Measurements from ENCODE around the gene MOK.
"Not testable (repeated sequence)": the region's sequence is repeated elsewhere in the genome, so short reads cannot be mapped to it uniquely, and the experiment has no call there.

The MOK gene

GRCh38 chr14:102240481-102240880, 64.5 kb downstream of the MOK start:
- DNase-seq: not testable (repeated sequence)

- DNase-seq: no peak
These were observed 65.7 kb downstream of the MOK start for GRCh38 chr14:102239231-102239630.

- DNase-seq: no peak
These were observed 66.2 kb downstream of the MOK start for GRCh38 chr14:102238766-102239165.

GRCh38 chr14:102238131-102238530, 66.8 kb downstream of the MOK start:
- no peak for DNase-seq

- DNase-seq: no peak
These were observed 68.9 kb downstream of the MOK start for GRCh38 chr14:102236026-102236425.

- peak; percentile 36 to 67 (median 56) for DNase-seq
These were observed 69.6 kb downstream of the MOK start for GRCh38 chr14:102235275-102235897.

- no peak for DNase-seq
These were observed 70.4 kb downstream of the MOK start for GRCh38 chr14:102234331-102235264.

- no peak for DNase-seq
These were observed 71.9 kb downstream of the MOK start for GRCh38 chr14:102233081-102233480.

- no peak for DNase-seq
These were observed 72.7 kb downstream of the MOK start for GRCh38 chr14:102232348-102232625.

GRCh38 chr14:102231476-102232347, 73.3 kb downstream of the MOK start:
- DNase-seq: no peak

- DNase-seq: no peak
These were observed 74.3 kb downstream of the MOK start for GRCh38 chr14:102230481-102231210.

- no peak for DNase-seq
These were observed 75.2 kb downstream of the MOK start for GRCh38 chr14:102229739-102230092.

GRCh38 chr14:102229071-102229738, 75.8 kb downstream of the MOK start:
- no peak for DNase-seq

- DNase-seq: no peak
These were observed 77.6 kb downstream of the MOK start for GRCh38 chr14:102227184-102227964.

GRCh38 chr14:102226356-102227125, 78.4 kb downstream of the MOK start:
- DNase-seq: no peak

GRCh38 chr14:102225936-102226335, 79.0 kb downstream of the MOK start:
- no peak for DNase-seq

- DNase-seq: no peak
These were observed 79.6 kb downstream of the MOK start for GRCh38 chr14:102225386-102225785.

GRCh38 chr14:102223682-102224081, 81.3 kb downstream of the MOK start:
- no peak for DNase-seq

- no peak for DNase-seq
These were observed 82.2 kb downstream of the MOK start for GRCh38 chr14:102222751-102223150.

- no peak for DNase-seq
These were observed 82.9 kb downstream of the MOK start for GRCh38 chr14:102222009-102222575.
